Left colon (tissue), 2 donors: Measurements from ENCODE around the gene OTUB1. TPM values are rescaled to one million over a fixed set of nuclear protein-coding genes. Genes with fewer than 3 reads are reported as not detected.
"Not testable (repeated sequence)": the region's sequence is repeated elsewhere in the genome, so short reads cannot be mapped to it uniquely, and the experiment has no call there.

Experiments
- ATAC-seq: fragments of 200-7000 bp; cut with Tn5 transposase; one replicate; pipeline ENCODE4 v1.9.1; 2020; ENCODE audit warnings: mild to moderate bottlenecking, moderate library complexity
- DNase-seq, 2 donors: peaks; one replicate each; pipeline ENCODE4 v3.0.0-alpha.2; 2020
- intact Hi-C, 2 donors: fragments of 100-400 bp; cut with DNase I in 1 of 2; cut with micrococcal nuclease in 1 of 2; formaldehyde crosslinking; loops; one replicate each; pipeline versions ENCODE4 v1.11.2 to v1.14.0; 2022; cut with DNase I, micrococcal nuclease
- total RNA-seq, 2 donors: library from RNA; stranded (reverse); fragmentation: NEBNext Ultra II Directional; extraction: Animal tissue kit (Norgen Biotek cat#: 25700); gene quantifications; one replicate each; pipeline ENCODE4 v1.2.1, GENCODE V29; 2021
- donor health status: DM: no; HTN: no; CAD: no.
- donor health status: DM: yes; HTN: yes; CAD: no.

The OTUB1 gene
- total RNA-seq, 2 donors from 2014 or later, result 67.7 to 79.7 TPM

- DNase-seq, result no peak
- intact Hi-C loops, result no loop called here
Observed at GRCh38 chr11:64035081-64035524, 48.9 kb downstream of the OTUB1 start.

GRCh38 chr11:64035576-64035975 is 49.3 kb downstream of the OTUB1 start, which contains the start of gene FLRT1:
Gene FLRT1 (plus strand): TSS chr11:64035931. CDS start chr11:64116268, 80,337 bp downstream.
- intact Hi-C loops, result no loop called here

More at GRCh38 chr11:64035081-64035524, 48.9 kb downstream of the OTUB1 start:
- ATAC-seq, result no peak

GRCh38 chr11:64036087-64037026 is 50.1 kb downstream of the OTUB1 start:
- intact Hi-C loops, result no loop called here
- ATAC-seq (peak; percentile 20), DNase-seq (peak in 1 of 2 donors; percentile 36)

More at GRCh38 chr11:64035576-64035975, 49.3 kb downstream of the OTUB1 start, which contains the start of gene FLRT1:
- ATAC-seq (no peak), DNase-seq (no peak)

GRCh38 chr11:64037027-64037634 is 50.9 kb downstream of the OTUB1 start:
- DNase-seq, result no peak
- intact Hi-C loops, result no loop called here
- ATAC-seq, result peak; percentile 3

GRCh38 chr11:64038500-64038899 is 52.3 kb downstream of the OTUB1 start:
- no peak for DNase-seq
- intact Hi-C loops, result no loop called here

GRCh38 chr11:64039012-64039665 is 52.9 kb downstream of the OTUB1 start:
- intact Hi-C loops, result no loop called here
- ATAC-seq (no peak), DNase-seq (no peak)

More at GRCh38 chr11:64038500-64038899, 52.3 kb downstream of the OTUB1 start:
- ATAC-seq, result no peak

GRCh38 chr11:64040684-64041322 is 54.6 kb downstream of the OTUB1 start:
- ATAC-seq, result peak; percentile 28
- intact Hi-C loops, result no loop called here

GRCh38 chr11:64041846-64042245 is 55.6 kb downstream of the OTUB1 start:
- ATAC-seq (no peak), DNase-seq (no peak)
- intact Hi-C loops, result no loop called here

More at GRCh38 chr11:64040684-64041322, 54.6 kb downstream of the OTUB1 start:
- DNase-seq, result no peak

- ATAC-seq, result no peak
- intact Hi-C loops, result no loop called here
Observed at GRCh38 chr11:64042301-64042700, 56.1 kb downstream of the OTUB1 start.

GRCh38 chr11:64043545-64043944 is 57.3 kb downstream of the OTUB1 start:
- intact Hi-C loops, result no loop called here
- ATAC-seq (no peak), DNase-seq (no peak)

More at GRCh38 chr11:64042301-64042700, 56.1 kb downstream of the OTUB1 start:
- DNase-seq, result no peak

- intact Hi-C loops, result no loop called here
- DNase-seq (no peak), ATAC-seq (no peak)
Observed at GRCh38 chr11:64044730-64045393, 58.6 kb downstream of the OTUB1 start.

GRCh38 chr11:64045700-64046099 is 59.5 kb downstream of the OTUB1 start:
- no peak for DNase-seq
- intact Hi-C loops, result no loop called here
- no peak for ATAC-seq

GRCh38 chr11:64047373-64047772 is 61.1 kb downstream of the OTUB1 start:
- ATAC-seq, DNase-seq, intact Hi-C loops: not testable (repeated sequence)

Other genes with a start within 250 kb of the OTUB1 start
- gene ZFTA, start 217.7 kb upstream of the OTUB1 start, total RNA-seq, result 1 to 10 TPM; 4.5 to 7.5 TPM
- gene SPINDOC, start 173.0 kb upstream of the OTUB1 start, total RNA-seq, result 1 to 10 TPM; 6.4 to 7.1 TPM
- 100 to 1,000 TPM in 1 of 2 donors, 10 to 100 TPM in 1; 91.8 to 100 TPM for gene MARK2, start 147.3 kb upstream of the OTUB1 start, total RNA-seq
- gene RCOR2, start 69.3 kb upstream of the OTUB1 start, total RNA-seq, result 1 to 10 TPM; 2.1 to 2.5 TPM
- 10 to 100 TPM; 24.6 to 34.2 TPM for gene NAA40, start 47.4 kb upstream of the OTUB1 start, total RNA-seq
- gene COX8A, start 11.8 kb upstream of the OTUB1 start, total RNA-seq, result 100 to 1,000 TPM; 663 to 843 TPM
- gene FLRT1, start 49.5 kb downstream of the OTUB1 start, total RNA-seq, result 1 to 10 TPM in 1 of 2 donors, not detected in 1; 1.2 TPM
- gene MACROD1, start 179.7 kb downstream of the OTUB1 start, total RNA-seq, result 10 to 100 TPM; 31.6 to 47.0 TPM
- gene STIP1, start 199.7 kb downstream of the OTUB1 start, total RNA-seq, result 10 to 100 TPM; 61.2 to 75.1 TPM
- 10 to 100 TPM; 16.1 to 21.7 TPM for gene FERMT3, start 220.3 kb downstream of the OTUB1 start, total RNA-seq
- 10 to 100 TPM; 58.5 to 74.6 TPM for gene TRPT1, start 239.7 kb downstream of the OTUB1 start, total RNA-seq
- 100 to 1,000 TPM; 116 to 154 TPM for gene NUDT22, start 239.8 kb downstream of the OTUB1 start, total RNA-seq
- gene DNAJC4, start 244.1 kb downstream of the OTUB1 start, total RNA-seq, result 10 to 100 TPM; 54.8 to 60.6 TPM
- gene VEGFB, start 248.1 kb downstream of the OTUB1 start, total RNA-seq, result 10 to 100 TPM; 40.8 to 68.8 TPM